Measurements from ENCODE around the gene FAM20B.
"Not testable (repeated sequence)": the region's sequence is repeated elsewhere in the genome, so short reads cannot be mapped to it uniquely, and the experiment has no call there.

GRCh38 chr1:178988198-178988597, 37.5 kb upstream of the FAM20B start:
- TF ChIP-seq CTCF, EZH2, EZH2phosphoT487 (IDR thresholded peaks at IDR 0.05): not testable (repeated sequence)
